WTC11 (cell line): ENCODE data around the gene UQCRQ.

Experiments used
- FOXJ3 ChIP-seq: sonication (generic); formaldehyde crosslinking; IDR thresholded peaks from 2 replicates; pipeline ENCODE4 v1.9.0; 2021; ENCODE audit warnings: missing genetic modification reagents, mild to moderate bottlenecking, borderline replicate concordance
- TF ChIP-seq, protein P1 (sequence below): sonication (generic); formaldehyde crosslinking; IDR thresholded peaks from 2 replicates; pipeline ENCODE4 v1.8.0; 2023; ENCODE audit warnings: missing genetic modification reagents
- TF ChIP-seq, protein P2 (sequence below): fragments of 200-600 bp; IDR thresholded peaks from 2 replicates; pipeline ENCODE4 v1.8.0; 2022; ENCODE audit warnings: antibody characterized with exemption
- TF ChIP-seq, protein P3 (sequence below): sonication (generic); formaldehyde crosslinking; IDR thresholded peaks from 2 replicates; pipeline ENCODE4 v1.8.1; 2022; ENCODE audit warnings: missing genetic modification reagents, borderline replicate concordance

DNA sequence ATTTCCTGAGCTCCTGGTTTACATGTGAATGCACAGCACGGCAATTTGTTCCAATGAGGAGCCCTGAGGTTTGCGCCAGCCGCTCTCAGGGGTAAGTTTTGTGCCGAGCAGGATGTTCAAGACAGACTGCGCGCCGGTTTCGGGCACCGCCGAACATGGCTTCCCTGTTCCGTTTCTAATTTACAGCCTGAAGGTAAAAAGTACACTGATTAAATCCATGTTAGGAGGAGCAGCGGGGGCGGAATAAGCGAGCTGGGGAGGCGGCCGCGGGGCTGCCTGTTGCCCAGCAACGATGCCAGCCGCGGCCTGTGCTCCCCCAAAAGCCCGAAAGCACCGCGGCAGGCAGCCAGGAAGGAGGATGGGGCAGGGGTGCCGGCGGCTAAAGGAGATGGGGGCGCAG is 47.0 kb upstream of the UQCRQ start:
- TF ChIP-seq, protein P1, sequence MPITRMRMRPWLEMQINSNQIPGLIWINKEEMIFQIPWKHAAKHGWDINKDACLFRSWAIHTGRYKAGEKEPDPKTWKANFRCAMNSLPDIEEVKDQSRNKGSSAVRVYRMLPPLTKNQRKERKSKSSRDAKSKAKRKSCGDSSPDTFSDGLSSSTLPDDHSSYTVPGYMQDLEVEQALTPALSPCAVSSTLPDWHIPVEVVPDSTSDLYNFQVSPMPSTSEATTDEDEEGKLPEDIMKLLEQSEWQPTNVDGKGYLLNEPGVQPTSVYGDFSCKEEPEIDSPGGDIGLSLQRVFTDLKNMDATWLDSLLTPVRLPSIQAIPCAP, result no peak
- TF ChIP-seq, protein P2, sequence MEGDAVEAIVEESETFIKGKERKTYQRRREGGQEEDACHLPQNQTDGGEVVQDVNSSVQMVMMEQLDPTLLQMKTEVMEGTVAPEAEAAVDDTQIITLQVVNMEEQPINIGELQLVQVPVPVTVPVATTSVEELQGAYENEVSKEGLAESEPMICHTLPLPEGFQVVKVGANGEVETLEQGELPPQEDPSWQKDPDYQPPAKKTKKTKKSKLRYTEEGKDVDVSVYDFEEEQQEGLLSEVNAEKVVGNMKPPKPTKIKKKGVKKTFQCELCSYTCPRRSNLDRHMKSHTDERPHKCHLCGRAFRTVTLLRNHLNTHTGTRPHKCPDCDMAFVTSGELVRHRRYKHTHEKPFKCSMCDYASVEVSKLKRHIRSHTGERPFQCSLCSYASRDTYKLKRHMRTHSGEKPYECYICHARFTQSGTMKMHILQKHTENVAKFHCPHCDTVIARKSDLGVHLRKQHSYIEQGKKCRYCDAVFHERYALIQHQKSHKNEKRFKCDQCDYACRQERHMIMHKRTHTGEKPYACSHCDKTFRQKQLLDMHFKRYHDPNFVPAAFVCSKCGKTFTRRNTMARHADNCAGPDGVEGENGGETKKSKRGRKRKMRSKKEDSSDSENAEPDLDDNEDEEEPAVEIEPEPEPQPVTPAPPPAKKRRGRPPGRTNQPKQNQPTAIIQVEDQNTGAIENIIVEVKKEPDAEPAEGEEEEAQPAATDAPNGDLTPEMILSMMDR, result no peak
- no peak for TF ChIP-seq FOXJ3
- TF ChIP-seq, protein P3, sequence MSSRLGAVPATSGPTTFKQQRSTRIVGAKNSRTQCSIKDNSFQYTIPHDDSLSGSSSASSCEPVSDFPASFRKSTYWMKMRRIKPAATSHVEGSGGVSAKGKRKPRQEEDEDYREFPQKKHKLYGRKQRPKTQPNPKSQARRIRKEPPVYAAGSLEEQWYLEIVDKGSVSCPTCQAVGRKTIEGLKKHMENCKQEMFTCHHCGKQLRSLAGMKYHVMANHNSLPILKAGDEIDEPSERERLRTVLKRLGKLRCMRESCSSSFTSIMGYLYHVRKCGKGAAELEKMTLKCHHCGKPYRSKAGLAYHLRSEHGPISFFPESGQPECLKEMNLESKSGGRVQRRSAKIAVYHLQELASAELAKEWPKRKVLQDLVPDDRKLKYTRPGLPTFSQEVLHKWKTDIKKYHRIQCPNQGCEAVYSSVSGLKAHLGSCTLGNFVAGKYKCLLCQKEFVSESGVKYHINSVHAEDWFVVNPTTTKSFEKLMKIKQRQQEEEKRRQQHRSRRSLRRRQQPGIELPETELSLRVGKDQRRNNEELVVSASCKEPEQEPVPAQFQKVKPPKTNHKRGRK (CRISPR knock-in tag), result no peak
